22Rv1 (cell line): ENCODE measurements around the gene SLC9A9.

ENCODE experiments used
- CTCF ChIP-seq: fragments of 450-650 bp; IDR thresholded peaks from 2 replicates; pipeline ENCODE4 v1.5.1; 2017; ENCODE audit warnings: mild to moderate bottlenecking
- ZFX ChIP-seq: fragments of 450-650 bp; IDR thresholded peaks from 2 replicates; pipeline ENCODE4 v1.6.1; 2017; ENCODE audit warnings: antibody characterized with exemption, borderline replicate concordance

- no peak for TF ChIP-seq CTCF
- TF ChIP-seq ZFX, result no peak
Observed at GRCh38 chr3:143824735-143825385, 23.4 kb downstream of the SLC9A9 start.
